22Rv1 (cell line): ENCODE results near the gene GNB4.
A peak's percentile ranks its signal among the peaks of the same experiment; 100 is the strongest.

Experiments
- H3K27ac ChIP-seq: fragments of 450-650 bp; 2 replicates; pipeline ENCODE4 v1.5.1; 2017
- CTCF ChIP-seq: fragments of 450-650 bp; IDR thresholded peaks from 2 replicates; pipeline ENCODE4 v1.5.1; 2017; ENCODE audit warnings: mild to moderate bottlenecking
- ZFX ChIP-seq: fragments of 450-650 bp; IDR thresholded peaks from 2 replicates; pipeline ENCODE4 v1.6.1; 2017; ENCODE audit warnings: antibody characterized with exemption, borderline replicate concordance

GNB4 gene

GRCh38 chr3:179347345-179348194 lies 103.7 kb downstream of the GNB4 start, which contains the start of gene MFN1:
Gene MFN1 (plus strand): TSS chr3:179347709. CDS start chr3:179348852, 1,143 bp downstream.
- H3K27ac ChIP-seq, result peak within 1 kb of the TSS; percentile 75
- TF ChIP-seq CTCF (no peak), ZFX (no peak)
